Natural killer cell (primary cell): ENCODE data around the gene ZNF799. TPM values are rescaled to one million over a fixed set of nuclear protein-coding genes. Genes with fewer than 3 reads are reported as not detected.
"Not testable (repeated sequence)": the region's sequence is repeated elsewhere in the genome, so short reads cannot be mapped to it uniquely, and the experiment has no call there.

Experiments used
- ATAC-seq, 3 donors: fragments of 150-1000 bp in 2 of 3; fragments of 200-7000 bp in 1 of 3; cut with Tn5 transposase; 1 replicate in 1 of 3; 2 replicates in 2 of 3; pipeline ENCODE4 v1.10.0; 2021; ENCODE audit warnings: mild to moderate bottlenecking in 2 of 3, moderate library complexity in 2 of 3
- DNase-seq, 2 donors: peaks; one replicate each; pipeline versions ENCODE4 v3.0.0 to v3.0.0-alpha.2; 2013 to 2021; ENCODE audit warnings: mixed read lengths in 1 of 2
- H3K27ac ChIP-seq: one replicate; pipeline ENCODE4 v1.5.1; 2013; ENCODE audit warnings: mild to moderate bottlenecking, low read length
- H3K27me3 ChIP-seq: one replicate; pipeline ENCODE4 v1.6.1; 2013; ENCODE audit warnings: low read length; ENCODE audit not compliant: control insufficient read depth, insufficient read depth
- H3K36me3 ChIP-seq: one replicate; pipeline ENCODE4 v1.6.1; 2013; ENCODE audit warnings: low read length; ENCODE audit not compliant: control insufficient read depth, insufficient read depth
- H3K4me1 ChIP-seq: one replicate; pipeline ENCODE4 v1.6.1; 2013; ENCODE audit warnings: low read length; ENCODE audit not compliant: control insufficient read depth, insufficient read depth
- H3K4me3 ChIP-seq: one replicate; pipeline ENCODE4 v1.5.1; 2013; ENCODE audit warnings: low read length
- H3K9me3 ChIP-seq: one replicate; pipeline ENCODE4 v1.6.1; 2013; ENCODE audit warnings: low read length; ENCODE audit not compliant: control insufficient read depth, insufficient read depth
- H3K27ac Mint-ChIP-seq, 2 donors: one replicate each; pipeline ENCODE4 v1.8.0; 2022; ENCODE audit warnings: mild to moderate bottlenecking in 2 of 2, mixed read lengths in 2 of 2, moderate library complexity in 1 of 2
- H3K27me3 Mint-ChIP-seq, 2 donors: one replicate each; pipeline ENCODE4 v1.8.0; 2022; ENCODE audit warnings: low read depth in 2 of 2, mixed read lengths in 2 of 2
- H3K36me3 Mint-ChIP-seq: one replicate; pipeline ENCODE4 v1.8.0; 2022; ENCODE audit warnings: mixed read lengths
- H3K4me1 Mint-ChIP-seq, 2 donors: one replicate each; pipeline ENCODE4 v1.8.0; 2022; ENCODE audit warnings: mixed read lengths in 2 of 2
- H3K4me3 Mint-ChIP-seq: one replicate; pipeline ENCODE4 v1.8.0; 2022; ENCODE audit warnings: mild to moderate bottlenecking, moderate library complexity, mixed read lengths
- H3K9me3 Mint-ChIP-seq, 2 donors: one replicate each; pipeline ENCODE4 v1.8.0; 2022; ENCODE audit warnings: mixed read lengths in 2 of 2
- CTCF ChIP-seq: fragments of 200-600 bp; IDR thresholded peaks from one replicate; pipeline ENCODE4 v1.8.0; 2022; ENCODE audit warnings: antibody characterized with exemption
- WGBS: methylation state at CpG from one replicate; pipeline ENCODE4 v1.1.7; 2013; ENCODE audit warnings: missing lambda C conversion rate; ENCODE audit not compliant: insufficient coverage; 5-methylcytosine and 5-hydroxymethylcytosine counted together
- intact Hi-C: fragments of 100-400 bp; cut with micrococcal nuclease; formaldehyde crosslinking; loops from one replicate; pipeline ENCODE4 v1.14.2; 2022
- total RNA-seq, 4 donors: library from RNA; stranded (reverse); fragments of 120-200 nt in 1 of 4; gene quantifications; one replicate each; pipeline versions ENCODE4 v1.2.3 to v1.2.4, GENCODE V29; 2013 to 2022

The ZNF799 gene
- total RNA-seq, 3 donors from 2014 or later (not counting 1 experiment from before 2014, with no cell fraction given), result 2.8 to 7.5 (median 4.6) TPM

GRCh38 chr19:12365236-12366162, 35.6 kb downstream of the ZNF799 start, which contains the start of gene ZNF442:
Gene ZNF442 (minus strand): TSS chr19:12365683. CDS start chr19:12363631, 2,052 bp downstream.
- no peak for TF ChIP-seq CTCF
- under 1% methylated on average over 51 of the region's 51 CpGs for WGBS

GRCh38 chr19:12364391-12365235, 36.5 kb downstream of the ZNF799 start:
- Histone ChIP-seq H3K9me3 (no peaks in the 10 kb centered on the region), H3K4me3 (peak overlapping the region; percentile 69), H3K36me3 (no peaks in the 10 kb centered on the region), H3K4me1 (peaks cover 13% of the 10 kb centered on the region), H3K27ac (no peak overlapping the region), H3K27me3 (no peaks in the 10 kb centered on the region)
- ATAC-seq, result no peak
- no peaks in the 10 kb centered on the region for H3K9me3 Mint-ChIP-seq
- H3K36me3 Mint-ChIP-seq, result no peaks in the 10 kb centered on the region
- DNase-seq, result peak in 1 of 2 donors; percentile 19
- no peak for TF ChIP-seq CTCF
- intact Hi-C loops, result loop anchor here (1.0 kb wide), 1 partner anchor 31 kb away; the partner anchor contains the start of gene ZNF563
- 11% methylated on average over 28 of the region's 28 CpGs for WGBS
- no peaks in the 10 kb centered on the region for H3K27me3 Mint-ChIP-seq
- H3K4me1 Mint-ChIP-seq, result peaks cover 20 to 27% of the 10 kb centered on the region in 2 donors
- peak overlapping the region; percentile 93 for H3K4me3 Mint-ChIP-seq
- peak overlapping the region in 1 of 2 donors; percentile 94 for H3K27ac Mint-ChIP-seq

More at GRCh38 chr19:12365236-12366162, 35.6 kb downstream of the ZNF799 start, which contains the start of gene ZNF442:
- peaks cover 13% of the 10 kb centered on the region for H3K4me1 ChIP-seq
- Mint-ChIP-seq H3K36me3 (no peaks in the 10 kb centered on the region), H3K9me3 (no peaks in the 10 kb centered on the region), H3K4me3 (peak within 1 kb of the TSS; percentile 95), H3K27ac (peak within 1 kb of the TSS; percentile 69 to 94), H3K27me3 (no peaks in the 10 kb centered on the region), H3K4me1 (peaks cover 20 to 27% of the 10 kb centered on the region in 2 donors)
- DNase-seq (peak; percentile 75 to 85), ATAC-seq (peak; percentile 97 to 98 (median 97))
- no peaks in the 10 kb centered on the region for H3K27me3 ChIP-seq
- peak within 1 kb of the TSS; percentile 69 for H3K4me3 ChIP-seq
- H3K36me3 ChIP-seq, result no peaks in the 10 kb centered on the region
- intact Hi-C loops, result loop anchor here (1.0 kb wide), 1 partner anchor 32 kb away; the partner anchor contains the start of gene ZNF563
- H3K27ac ChIP-seq, result peak within 1 kb of the TSS; percentile 5
- no peaks in the 10 kb centered on the region for H3K9me3 ChIP-seq

GRCh38 chr19:12362236-12362635, 38.8 kb downstream of the ZNF799 start:
- H3K36me3 Mint-ChIP-seq, DNase-seq, H3K9me3 ChIP-seq, H3K9me3 Mint-ChIP-seq, H3K4me3 ChIP-seq, H3K27me3 Mint-ChIP-seq, H3K27ac Mint-ChIP-seq, ATAC-seq, H3K36me3 ChIP-seq, H3K27ac ChIP-seq, intact Hi-C loops, H3K27me3 ChIP-seq, H3K4me3 Mint-ChIP-seq: not testable (repeated sequence)
- 97% methylated on average over 30 of the region's 30 CpGs for WGBS
- peaks cover 13% of the 10 kb centered on the region for H3K4me1 ChIP-seq
- peaks cover 20 to 31% of the 10 kb centered on the region in 2 donors for H3K4me1 Mint-ChIP-seq
